Measurements from ENCODE around the gene RNF26.

GRCh38 chr11:119330237-119330636 lies 4.1 kb upstream of the RNF26 start:
- TF ChIP-seq CTCF (conservative IDR thresholded peaks at IDR 0.05) (no peak), EZH2 (IDR thresholded peaks at IDR 0.05; ENCODE audit: low read depth) (no peak)

Data from PC-9 (cell line).